GM12878 (cell line): Measurements from ENCODE around the gene HIVEP3. TPM values are rescaled to one million over a fixed set of nuclear protein-coding genes. Genes with fewer than 3 reads are reported as not detected.

ENCODE experiments used
- ATAC-seq: fragments of 200-7000 bp; cut with Tn5 transposase; 3 replicates; pipeline ENCODE4 v1.9.1; 2020; ENCODE audit warnings: mild to moderate bottlenecking, moderate library complexity
- BruUV-seq: library from RNA; stranded (reverse); fragments of 400-500 nt; replicated peaks from 2 replicates; lab custom pipeline; 2021; lab: Mats Ljungman, UMichigan
- CTCF ChIA-PET: fragments of 300-600 bp; sonication (Branson Sonifier 250); formaldehyde crosslinking; extraction: SDS; loops from one replicate; lab custom pipeline; 2021; ENCODE audit warnings: inconsistent platforms; lab: Yijun Ruan, JAX
- POLR2A ChIA-PET: fragments of 350-600 bp; formaldehyde crosslinking; extraction: SDS; loops from one replicate; lab custom pipeline; 2021; ENCODE audit warnings: inconsistent platforms; lab: Charles Lee
- RAD21 ChIA-PET: fragments of 300-600 bp; sonication (Branson Sonifier 250); formaldehyde crosslinking; loops from one replicate; lab custom pipeline; 2023; ENCODE audit warnings: antibody characterized with exemption; ENCODE audit not compliant: unreplicated experiment; lab: Charles Lee
- SMC1A ChIA-PET: fragments of 300-600 bp; sonication (Branson Sonifier 250); formaldehyde crosslinking; loops from one replicate; lab custom pipeline; 2023; ENCODE audit not compliant: unreplicated experiment, uncharacterized antibody; lab: Charles Lee
- DNase-seq: peaks from one replicate; pipeline ENCODE4 v3.0.0-alpha.2; 2011; ENCODE audit warnings: low read depth, low spot score
- FAIRE-seq: peaks from 3 replicates; lab custom pipeline; 2011; peaks lifted over from hg19 to GRCh38; lab: Jason Lieb, UNC
- H2AFZ ChIP-seq: 2 replicates; pipeline ENCODE4 v1.6.0; 2011; ENCODE audit warnings: low read depth, low read length, control low read depth; ENCODE audit not compliant: control insufficient read depth
- H3K27ac ChIP-seq: 2 replicates; pipeline ENCODE4 v1.5.1; 2011; ENCODE audit warnings: control low read depth; ENCODE audit not compliant: control insufficient read depth, insufficient read depth
- H3K27me3 ChIP-seq, 2 experiments: replicated peaks in 1 of 2; 2 replicates each; pipeline versions ENCODE4 v1.6.0 to v1.6.1; 2011; ENCODE audit warnings: low read length in 1 of 2; ENCODE audit not compliant: control insufficient read depth in 2 of 2, insufficient read depth in 2 of 2
- H3K36me3 ChIP-seq, 2 experiments: 2 replicates each; pipeline ENCODE4 v1.5.1; 2011; ENCODE audit warnings: low read length in 1 of 2; ENCODE audit not compliant: control insufficient read depth in 2 of 2, insufficient read depth in 2 of 2
- H3K4me1 ChIP-seq: 2 replicates; pipeline ENCODE4 v1.6.1; 2011; ENCODE audit warnings: mild to moderate bottlenecking, low read length, moderate library complexity, mixed read lengths; ENCODE audit not compliant: control insufficient read depth, insufficient read depth
- H3K4me2 ChIP-seq: 2 replicates; pipeline ENCODE4 v1.6.0; 2011; ENCODE audit warnings: control low read depth; ENCODE audit not compliant: control insufficient read depth, insufficient read depth
- H3K4me3 ChIP-seq: fragments of 200-600 bp; sonication (generic); 2 replicates; pipeline ENCODE4 v1.5.1; 2016
- H3K79me2 ChIP-seq: 2 replicates; pipeline ENCODE4 v1.6.0; 2011; ENCODE audit warnings: low read length; ENCODE audit not compliant: control insufficient read depth, insufficient read depth
- H3K9ac ChIP-seq: 2 replicates; pipeline ENCODE4 v1.8.0; 2011; ENCODE audit warnings: low read length, control low read depth, mixed read lengths; ENCODE audit not compliant: control insufficient read depth, insufficient read depth
- H3K9me3 ChIP-seq: replicated peaks from 3 replicates; pipeline ENCODE4 v1.5.1; 2011; ENCODE audit warnings: mild to moderate bottlenecking, low read length; ENCODE audit not compliant: control insufficient read depth, insufficient read depth
- H4K20me1 ChIP-seq: 2 replicates; pipeline ENCODE4 v1.6.0; 2011; ENCODE audit not compliant: control insufficient read depth, insufficient read depth
- BMI1 ChIP-seq: fragments of 450-650 bp; IDR thresholded peaks from 2 replicates; pipeline ENCODE4 v1.6.1; 2016; ENCODE audit warnings: mild to moderate bottlenecking, moderate library complexity, borderline replicate concordance
- FOS ChIP-seq: IDR thresholded peaks from 3 replicates; pipeline ENCODE4 v1.6.1; 2011; ENCODE audit warnings: borderline replicate concordance; ENCODE audit not compliant: insufficient read length; ENCODE audit errors: extremely low read depth
- WGBS: methylation state at CpG from one replicate; pipeline ENCODE4 v1.1.6; 2016; ENCODE audit warnings: low lambda C conversion rate; ENCODE audit not compliant: insufficient replicate concordance, insufficient coverage; ENCODE audit errors: missing lambda C conversion rate; 5-methylcytosine and 5-hydroxymethylcytosine counted together
- in situ Hi-C: fragments of 300-500 bp; cut with MboI; formaldehyde crosslinking; loops from 9 replicates; pipeline ENCODE4 v1.14.3; 2018; ENCODE audit warnings: mixed read lengths
- intact Hi-C: fragments of 100-400 bp; cut with micrococcal nuclease; formaldehyde crosslinking; loops from one replicate; pipeline ENCODE4 v1.14.2; 2022; ENCODE audit not compliant: unreplicated experiment
- polyA plus RNA-seq, 11 experiments: library from polyadenylated mRNA; depleted of rRNA in 4 of 11; unstranded in 6 of 11; stranded (reverse) in 5 of 11; fragments of >200 nt; fragmentation: Nextera tagmentation in 4 of 11; fragmentation: Illumina TruSeq in 1 of 11; extraction: Ambion mirVana in 4 of 11; extraction: Trizol in 1 of 11; gene quantifications; 1 replicate in 1 of 11; 2 replicates in 10 of 11; pipeline versions ENCODE4 v1.2.1 to v1.2.3, GENCODE V29; 2011 to 2016; ENCODE audit warnings: inconsistent platforms in 2 of 11, missing spikeins in 2 of 11, low read depth in 1 of 11
- total RNA-seq, 4 experiments: library from RNA; depleted of rRNA in 3 of 4; stranded (reverse); fragments of >200 nt in 3 of 4; fragmentation: Illumina TruSeq in 1 of 4; extraction: Trizol in 1 of 4; gene quantifications; 2 replicates each; pipeline versions ENCODE4 v1.2.1 to v1.2.3, GENCODE V29; 2013 to 2021

Gene HIVEP3
- total and polyA plus RNA-seq, 10 of the 15 experiments (the other 5 are each of a cell fraction or from before 2014, with no cell fraction given), result 1.8 to 13.6 (median 3.8) TPM

GRCh38 chr1:41830726-41831125 is 88.0 kb downstream of the HIVEP3 start:
- no peak for DNase-seq
- ChIA-PET POLR2A (no interaction called here), CTCF (interaction anchor here (1.7 kb wide), 1 partner anchor 60 kb away, joined by 5 read pairs; no protein-coding TSS in a partner anchor)
- no peak overlapping the region for H3K4me3 ChIP-seq
- 95% methylated on average over 3 of the region's 3 CpGs for WGBS
- H3K4me2 ChIP-seq, result no peak overlapping the region
- H3K79me2 ChIP-seq, result no peaks in the 10 kb centered on the region
- H2AFZ ChIP-seq, result no peak overlapping the region
- TF ChIP-seq FOS, result no peak
- TF ChIP-seq, all 136 proteins: peak for 0
- ATAC-seq (no peak), FAIRE-seq (no peak)
- Histone ChIP-seq H3K36me3 (no peaks in the 10 kb centered on the region), H3K27me3 (no peaks in the 10 kb centered on the region), H3K27ac (no peak overlapping the region), H3K9ac (no peak overlapping the region), H4K20me1 (no peaks in the 10 kb centered on the region), H3K9me3 (no peaks in the 10 kb centered on the region), H3K4me1 (no peaks in the 10 kb centered on the region)
- intact Hi-C loops (no loop called here), in situ Hi-C loops (no loop called here)
- no TSS peak for BruUV-seq
- SMC1A ChIA-PET, result interaction anchor here (0.6 to 1.4 kb wide), 5 partner anchors 10 to 204 kb away, joined by 3 to 4 read pairs (median 3); no protein-coding TSS in a partner anchor
- RAD21 ChIA-PET, result no interaction called here

- ChIA-PET POLR2A (no interaction called here), SMC1A (no interaction called here), CTCF (interaction anchor here (0.6 kb wide), 1 partner anchor 309 kb away, joined by 3 read pairs; no protein-coding TSS in a partner anchor), RAD21 (no interaction called here)
- H3K4me2 ChIP-seq, result no peak overlapping the region
- no peaks in the 10 kb centered on the region for H3K79me2 ChIP-seq
- no peak overlapping the region for H3K9ac ChIP-seq
- ATAC-seq (no peak), FAIRE-seq (no peak), DNase-seq (no peak)
- no peaks in the 10 kb centered on the region for H3K4me1 ChIP-seq
- H2AFZ ChIP-seq, result no peak overlapping the region
- no peaks in the 10 kb centered on the region for H3K9me3 ChIP-seq
- no peak overlapping the region for H3K27ac ChIP-seq
- BruUV-seq, result no TSS peak
- no peak for TF ChIP-seq BMI1
- intact Hi-C loops (no loop called here), in situ Hi-C loops (no loop called here)
- H4K20me1 ChIP-seq, result no peaks in the 10 kb centered on the region
- H3K36me3 ChIP-seq, result no peaks in the 10 kb centered on the region
- no peaks in the 10 kb centered on the region for H3K27me3 ChIP-seq
- 22% methylated on average over 4 of the region's 4 CpGs for WGBS
- no peak overlapping the region for H3K4me3 ChIP-seq
Observed at GRCh38 chr1:41827991-41828570, 90.6 kb downstream of the HIVEP3 start.
